Measurements from ENCODE around the gene SP2.

DNA sequence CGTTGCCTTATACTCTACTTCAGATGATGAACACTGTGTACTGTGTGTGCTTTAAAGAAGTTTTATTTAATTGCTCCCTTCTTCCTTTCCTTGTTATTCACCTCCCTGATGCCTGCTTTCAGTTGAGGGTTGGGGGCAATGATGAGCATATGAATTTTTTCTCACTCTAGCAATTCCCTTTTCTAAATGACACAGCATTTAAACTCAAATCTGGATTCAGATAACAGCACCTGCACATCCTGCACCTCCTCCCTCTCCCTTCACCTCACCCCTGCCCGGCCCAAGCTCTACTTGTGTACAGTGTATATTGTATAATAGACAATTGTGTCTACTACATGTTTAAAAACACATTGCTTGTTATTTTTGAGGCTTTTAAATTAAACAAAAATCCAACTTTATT is 32.4 kb downstream of the SP2 start:
- TF ChIP-seq YY1 (IDR thresholded peaks at IDR 0.05; ENCODE audit: low read depth) (no peak), NFIC (IDR thresholded peaks at IDR 0.05) (no peak), CEBPB (IDR thresholded peaks at IDR 0.05) (no peak), ZBTB7A (IDR thresholded peaks at IDR 0.05; ENCODE audit: low read depth) (no peak), EP300 (IDR thresholded peaks at IDR 0.05; ENCODE audit: borderline replicate concordance) (no peak), FOXM1 (IDR thresholded peaks at IDR 0.05; ENCODE audit: borderline replicate concordance, low read depth) (no peak), CREB1 (IDR thresholded peaks at IDR 0.05; ENCODE audit: low read depth) (no peak), RAD21 (IDR thresholded peaks at IDR 0.05; ENCODE audit: low read depth) (no peak), EGR1 (IDR thresholded peaks at IDR 0.05) (no peak), REST (IDR thresholded peaks at IDR 0.05; ENCODE audit: low read depth) (no peak), TCF12 (IDR thresholded peaks at IDR 0.05; ENCODE audit: low read depth) (no peak)
- TF ChIP-seq, protein P1, sequence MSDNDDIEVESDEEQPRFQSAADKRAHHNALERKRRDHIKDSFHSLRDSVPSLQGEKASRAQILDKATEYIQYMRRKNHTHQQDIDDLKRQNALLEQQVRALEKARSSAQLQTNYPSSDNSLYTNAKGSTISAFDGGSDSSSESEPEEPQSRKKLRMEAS (IDR thresholded peaks at IDR 0.05) = no peak

Measured in Ishikawa (cell line).